Progenitor cell of endocrine pancreas (in vitro differentiated cells): Measurements from ENCODE around the gene ACAT2. TPM values are rescaled to one million over a fixed set of nuclear protein-coding genes. Genes with fewer than 3 reads are reported as not detected.
"Not testable (repeated sequence)": the region's sequence is repeated elsewhere in the genome, so short reads cannot be mapped to it uniquely, and the experiment has no call there.

Experiments
- DNase-seq: peaks from one replicate; pipeline ENCODE4 v3.0.0; 2021; ENCODE audit warnings: low spot score; ENCODE audit not compliant: unreplicated experiment
- H3K27ac Mint-ChIP-seq: 2 replicates; pipeline ENCODE4 v1.8.0; 2021; ENCODE audit warnings: mild to moderate bottlenecking, moderate library complexity, mixed read lengths
- H3K27me3 Mint-ChIP-seq: 2 replicates; pipeline ENCODE4 v1.8.0; 2021; ENCODE audit warnings: mixed read lengths
- H3K36me3 Mint-ChIP-seq: 2 replicates; pipeline ENCODE4 v1.8.0; 2022; ENCODE audit warnings: mixed read lengths; ENCODE audit not compliant: insufficient read depth
- H3K4me1 Mint-ChIP-seq: 2 replicates; pipeline ENCODE4 v1.8.0; 2021; ENCODE audit warnings: low read depth, mixed read lengths
- H3K4me3 Mint-ChIP-seq: 2 replicates; pipeline ENCODE4 v1.8.0; 2021; ENCODE audit warnings: low read depth, mild to moderate bottlenecking, moderate library complexity, mixed read lengths
- H3K9me3 Mint-ChIP-seq: 2 replicates; pipeline ENCODE4 v1.8.0; 2021; ENCODE audit warnings: low read depth, mixed read lengths
- CTCF ChIP-seq: fragments of 200-600 bp; sonication (generic); IDR thresholded peaks from one replicate; pipeline ENCODE4 v1.5.0; 2021; ENCODE audit warnings: antibody characterized with exemption, mild to moderate bottlenecking; ENCODE audit not compliant: unreplicated experiment
- total RNA-seq: library from RNA; stranded (reverse); gene quantifications from 2 replicates; pipeline ENCODE4 v1.2.1, GENCODE V29; 2021

ACAT2 gene
- total RNA-seq, 1 donor from 2014 or later = 85.1 TPM

DNA sequence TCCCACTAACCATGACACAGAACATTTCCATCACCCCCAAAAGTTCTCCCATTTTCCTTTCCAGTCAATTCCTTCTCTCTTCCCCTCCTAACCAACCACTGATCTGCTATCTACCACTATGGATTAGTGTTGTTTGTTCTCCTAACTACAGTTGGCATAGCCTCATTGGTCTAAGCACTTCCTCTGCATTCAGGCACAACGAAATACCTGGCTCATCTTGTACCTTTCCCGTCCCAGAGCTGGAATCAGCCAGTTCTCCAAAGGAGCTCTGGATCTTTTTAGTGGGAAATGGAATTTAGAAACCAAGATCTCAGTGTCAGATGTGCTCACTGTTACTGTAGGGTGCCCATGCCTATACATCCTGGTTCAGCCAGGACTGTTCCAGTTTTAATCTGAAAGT is 38.6 kb upstream of the ACAT2 start:
- peaks cover 12% of the 10 kb centered on the region for H3K4me1 Mint-ChIP-seq
- H3K36me3 Mint-ChIP-seq = peaks cover 14% of the 10 kb centered on the region
- H3K9me3 Mint-ChIP-seq = peaks cover 3% of the 10 kb centered on the region
- H3K4me3 Mint-ChIP-seq = no peak overlapping the region
- peak overlapping the region; percentile 69 for H3K27ac Mint-ChIP-seq
- H3K27me3 Mint-ChIP-seq = no peaks in the 10 kb centered on the region
- DNase-seq = no peak
- no peak for TF ChIP-seq CTCF

DNA sequence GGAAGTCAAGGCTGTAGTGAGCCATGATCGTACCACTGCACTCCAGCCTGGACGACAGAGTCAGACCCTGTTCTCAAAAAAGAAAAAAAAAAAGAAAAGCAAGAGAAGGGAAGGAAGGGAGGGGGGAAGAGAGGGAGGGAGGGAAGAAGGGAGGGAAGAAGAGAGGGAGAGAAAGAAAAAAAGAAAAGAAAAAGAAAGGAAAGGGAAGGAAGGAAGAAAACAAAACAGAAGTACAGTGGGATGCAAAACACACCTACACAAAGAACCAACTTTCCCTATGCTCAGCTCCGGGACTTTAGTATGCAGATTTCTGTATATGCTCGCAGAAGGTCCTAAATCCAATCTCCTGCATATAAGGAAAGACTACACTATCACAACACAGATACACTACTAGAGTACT is 37.1 kb upstream of the ACAT2 start:
- H3K36me3 Mint-ChIP-seq = peaks cover 14% of the 10 kb centered on the region
- H3K4me3 Mint-ChIP-seq = peak overlapping the region; percentile 60
- H3K4me1 Mint-ChIP-seq = peaks cover 21% of the 10 kb centered on the region
- peaks cover 3% of the 10 kb centered on the region for H3K9me3 Mint-ChIP-seq
- H3K27ac Mint-ChIP-seq = peak overlapping the region; percentile 29
- TF ChIP-seq CTCF = no peak
- no peak for DNase-seq
- H3K27me3 Mint-ChIP-seq = no peaks in the 10 kb centered on the region

DNA sequence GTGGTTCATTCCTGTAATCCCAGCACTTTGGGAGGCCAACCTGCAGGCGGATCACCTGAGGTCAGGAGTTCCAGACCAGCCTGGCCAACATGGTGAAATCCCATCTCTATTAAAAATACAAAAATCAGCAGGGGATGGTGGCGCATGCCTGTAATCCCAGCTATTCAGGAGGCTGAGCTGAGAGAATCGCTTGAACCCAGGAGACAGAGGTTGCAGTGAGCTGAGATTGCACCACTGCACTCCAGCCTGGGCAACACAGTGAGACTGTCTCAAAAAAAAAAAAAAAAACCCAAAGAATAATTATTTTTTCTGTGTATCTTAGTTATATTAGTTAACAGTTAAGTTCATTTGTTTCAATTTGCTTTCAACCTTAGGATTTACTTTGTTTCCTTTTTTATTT is 36.6 kb upstream of the ACAT2 start:
- not testable (repeated sequence) for DNase-seq, H3K9me3 Mint-ChIP-seq, H3K27me3 Mint-ChIP-seq
- peaks cover 21% of the 10 kb centered on the region for H3K4me1 Mint-ChIP-seq
- H3K4me3 Mint-ChIP-seq = peak overlapping the region; percentile 60
- H3K27ac Mint-ChIP-seq = peak overlapping the region; percentile 29
- peaks cover 14% of the 10 kb centered on the region for H3K36me3 Mint-ChIP-seq

DNA sequence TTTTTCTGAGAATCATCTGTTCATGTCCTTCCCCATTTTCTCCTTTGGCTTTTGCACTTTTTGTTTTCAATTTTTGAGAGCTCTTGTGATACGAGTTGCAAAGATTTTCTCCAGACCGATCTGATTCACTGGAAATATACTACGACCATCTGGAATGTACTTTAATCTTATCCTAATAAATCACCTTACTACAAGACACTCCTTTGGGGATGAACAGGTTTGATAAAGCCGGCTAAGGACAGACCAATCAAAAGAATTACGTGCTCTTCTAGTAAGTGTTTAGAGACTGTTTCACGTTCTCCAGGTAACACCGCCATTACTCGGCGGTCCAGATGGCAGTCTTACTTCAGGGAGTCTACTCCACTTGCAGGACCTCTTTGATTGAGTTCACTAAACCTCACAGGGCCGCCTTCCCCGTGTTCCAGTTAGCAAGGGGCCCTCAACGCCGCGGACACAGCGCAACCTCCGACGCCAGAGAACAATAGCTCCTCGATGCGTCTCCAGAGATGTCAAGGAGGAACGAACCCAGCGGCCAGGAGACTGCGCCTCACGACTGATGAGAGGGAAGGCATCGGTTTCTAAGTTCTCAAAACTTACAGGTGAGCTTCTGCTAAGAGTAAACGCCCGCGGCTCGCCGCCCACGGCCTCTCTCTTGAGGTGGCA is 35.5 kb upstream of the ACAT2 start:
- Mint-ChIP-seq H3K27ac (peak overlapping the region; percentile 100), H3K9me3 (peaks cover 3% of the 10 kb centered on the region), H3K36me3 (peaks cover 17% of the 10 kb centered on the region), H3K4me3 (peak overlapping the region; percentile 98), H3K27me3 (no peaks in the 10 kb centered on the region), H3K4me1 (peaks cover 25% of the 10 kb centered on the region)
- TF ChIP-seq CTCF = no peak
- no peak for DNase-seq

DNA sequence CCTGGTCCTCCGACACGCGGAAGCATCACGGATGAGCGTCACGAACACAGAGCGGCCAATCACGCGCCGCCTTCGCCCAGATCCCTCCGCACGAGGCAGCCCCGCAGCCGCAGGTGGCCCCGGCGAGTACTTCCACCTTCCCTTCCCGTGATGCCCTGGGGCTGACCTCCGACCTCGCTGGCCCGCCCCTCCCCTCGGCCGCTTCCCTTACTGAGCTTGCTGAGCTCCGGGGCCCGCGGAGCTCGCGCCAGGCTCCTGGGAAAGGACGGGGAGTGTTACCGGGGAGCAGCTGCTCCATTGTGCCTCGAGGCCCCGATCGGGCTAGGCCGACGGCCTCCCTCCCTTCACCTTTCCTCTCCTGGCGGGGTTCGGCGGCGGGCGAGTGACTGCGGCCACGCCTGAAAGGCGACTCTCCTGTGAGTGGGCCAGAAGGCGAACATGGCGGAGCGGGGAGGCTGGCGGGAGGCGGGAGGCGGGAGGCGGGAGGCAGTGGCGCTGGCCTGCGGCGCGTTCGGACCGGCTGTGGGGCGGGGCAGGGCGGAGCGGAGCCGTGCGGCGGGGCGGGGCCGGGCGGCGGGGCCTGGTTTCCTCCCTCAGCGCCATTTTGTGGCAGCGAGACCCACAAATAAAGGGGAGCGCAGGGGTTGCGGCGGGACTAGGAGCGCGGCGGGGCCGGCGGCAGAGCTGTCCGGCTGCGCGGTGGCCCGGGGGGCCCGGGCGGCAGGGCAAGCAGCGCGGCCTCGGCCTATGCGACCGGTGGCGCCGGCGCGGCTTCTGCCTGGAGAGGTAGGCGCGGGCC is 34.7 kb upstream of the ACAT2 start, which contains the start of gene WTAP:
Gene WTAP (plus strand): TSS at position 589 of the 799 bp plus-strand sequence. CDS start 8,760 bp downstream, outside the sequence.
- DNase-seq = peak; percentile 93
- peak within 1 kb of the TSS; percentile 100 for H3K27ac Mint-ChIP-seq
- H3K4me3 Mint-ChIP-seq = peak within 1 kb of the TSS; percentile 98
- no peak for TF ChIP-seq CTCF
- no peaks in the 10 kb centered on the region for H3K27me3 Mint-ChIP-seq
- H3K36me3 Mint-ChIP-seq = peaks cover 17% of the 10 kb centered on the region
- H3K4me1 Mint-ChIP-seq = peaks cover 25% of the 10 kb centered on the region
- peaks cover 3% of the 10 kb centered on the region for H3K9me3 Mint-ChIP-seq
